G401.6 (cell line): ENCODE data around the gene RAB3GAP1.
A peak's percentile ranks its signal among the peaks of the same experiment; 100 is the strongest.
"Not testable (repeated sequence)": the region's sequence is repeated elsewhere in the genome, so short reads cannot be mapped to it uniquely, and the experiment has no call there.

Experiments used
- FAIRE-seq: peaks from 2 replicates; lab custom pipeline; 2012; peaks lifted over from hg19 to GRCh38; lab: Jason Lieb, UNC

The RAB3GAP1 gene

GRCh38 chr2:135052042-135052876 lies at the start of gene RAB3GAP1:
Gene RAB3GAP1, plus strand, starts transcription at chr2:135052292. Its CDS starts 16 bp downstream, at chr2:135052308.
- FAIRE-seq, result peak; percentile 56

- no peak for FAIRE-seq
These were observed 49.3 kb upstream of the RAB3GAP1 start for GRCh38 chr2:135002836-135003235.

- peak; percentile 92 for FAIRE-seq
These were observed 47.9 kb upstream of the RAB3GAP1 start for GRCh38 chr2:135004005-135004746.

- no peak for FAIRE-seq
These were observed 46.3 kb upstream of the RAB3GAP1 start for GRCh38 chr2:135005753-135006152.

- FAIRE-seq, result no peak
These were observed 42.8 kb upstream of the RAB3GAP1 start for GRCh38 chr2:135009339-135009738.

GRCh38 chr2:135010200-135010942 lies 41.7 kb upstream of the RAB3GAP1 start:
- no peak for FAIRE-seq

GRCh38 chr2:135011633-135012032 lies 40.5 kb upstream of the RAB3GAP1 start:
- no peak for FAIRE-seq

GRCh38 chr2:135021618-135022017 lies 30.5 kb upstream of the RAB3GAP1 start:
- FAIRE-seq, result no peak

GRCh38 chr2:135022952-135023880 lies 28.9 kb upstream of the RAB3GAP1 start:
- no peak for FAIRE-seq

GRCh38 chr2:135023886-135024485 lies 28.1 kb upstream of the RAB3GAP1 start:
- FAIRE-seq, result no peak

- FAIRE-seq, result no peak
These were observed 22.5 kb upstream of the RAB3GAP1 start for GRCh38 chr2:135029481-135030134.

- FAIRE-seq, result no peak
These were observed 21.3 kb upstream of the RAB3GAP1 start for GRCh38 chr2:135030826-135031225.

- not testable (repeated sequence) for FAIRE-seq
These were observed 18.9 kb upstream of the RAB3GAP1 start for GRCh38 chr2:135033216-135033615.

GRCh38 chr2:135037831-135038230 lies 14.3 kb upstream of the RAB3GAP1 start:
- no peak for FAIRE-seq

- FAIRE-seq, result no peak
These were observed 8.7 kb upstream of the RAB3GAP1 start for GRCh38 chr2:135043345-135043744.

GRCh38 chr2:135047300-135047699 lies 4.8 kb upstream of the RAB3GAP1 start, which contains the start of gene MAP3K19:
Gene MAP3K19, minus strand, starts transcription at chr2:135047447. Its CDS starts 22,800 bp downstream, at chr2:135024647.
- FAIRE-seq, result no peak

- FAIRE-seq, result no peak
These were observed 4.0 kb upstream of the RAB3GAP1 start for GRCh38 chr2:135048122-135048521.

- no peak for FAIRE-seq
These were observed 2.0 kb upstream of the RAB3GAP1 start for GRCh38 chr2:135050132-135050531.

GRCh38 chr2:135050684-135051083 lies 1.4 kb upstream of the RAB3GAP1 start:
- no peak for FAIRE-seq

GRCh38 chr2:135052997-135053474 lies 944 bp downstream of the RAB3GAP1 start:
- FAIRE-seq, result no peak
